ENCODE data around the gene RAMP1. TPM values are rescaled to one million over a fixed set of nuclear protein-coding genes. Genes with fewer than 3 reads are reported as not detected.

Gene RAMP1
- 3.3 and 4.4 TPM in 2 replicates for total RNA-seq

DNA sequence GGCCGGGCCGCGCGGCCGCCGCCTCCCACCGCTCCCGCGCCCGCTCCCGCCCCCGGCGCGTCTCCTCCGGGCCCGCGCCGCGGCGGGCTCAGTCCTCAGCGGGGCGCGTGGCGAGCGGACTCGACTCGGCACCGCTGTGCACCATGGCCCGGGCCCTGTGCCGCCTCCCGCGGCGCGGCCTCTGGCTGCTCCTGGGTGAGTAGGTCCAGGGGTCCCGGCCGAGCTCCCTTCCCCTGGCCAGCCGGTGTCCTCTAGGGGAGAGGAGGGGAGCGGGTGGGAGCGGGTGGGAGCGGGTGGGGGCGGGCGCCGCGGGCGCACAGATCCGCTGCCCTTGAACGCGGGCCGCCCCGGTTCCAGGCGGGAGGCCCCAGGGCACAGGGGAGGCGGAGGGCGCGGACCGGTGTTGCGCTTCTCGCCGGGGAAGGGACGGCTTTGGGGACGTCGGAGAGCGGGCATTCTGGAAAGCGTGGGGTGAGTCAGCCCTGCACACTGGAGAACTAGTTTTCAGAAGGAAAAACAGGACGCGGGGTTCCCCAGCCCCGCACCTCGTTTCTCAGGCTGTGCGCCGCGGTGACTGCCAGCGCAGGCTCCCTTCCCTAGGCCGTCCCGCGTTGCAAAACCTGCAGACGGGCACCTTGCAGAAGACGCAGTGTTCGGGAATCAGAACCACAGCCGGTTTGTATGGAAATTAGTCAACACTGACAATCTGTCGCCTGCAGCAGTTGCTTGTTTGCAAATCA, at the start of gene RAMP1:
Gene RAMP1, plus strand, starts transcription at position 91 of the 740 bp plus-strand sequence. Its CDS starts 53 bp downstream, at position 144.

Other genes with a start within 250 kb of the RAMP1 start
- 36.8 and 50.8 TPM in 2 replicates for gene LRRFIP1, start 232.0 kb upstream of the RAMP1 start, total RNA-seq
- gene RBM44, start 60.8 kb upstream of the RAMP1 start, total RNA-seq = 0.09 and 0.28 TPM in 2 replicates
- gene UBE2F, start 107.4 kb downstream of the RAMP1 start, total RNA-seq = 84.0 and 85.6 TPM in 2 replicates
- 12.9 and 20.5 TPM in 2 replicates for gene SCLY, start 201.4 kb downstream of the RAMP1 start, total RNA-seq
- gene ESPNL, start 240.7 kb downstream of the RAMP1 start, total RNA-seq = 0.28 TPM in 1 of 2 replicates, not detected in the other

Measured in airway epithelial cell (primary cell).